GM13977 (cell line): ENCODE data around the gene WNT7A.

ENCODE experiments used
- DNase-seq: peaks from one replicate; pipeline ENCODE4 v3.0.0; 2012; ENCODE audit warnings: low spot score
- in situ Hi-C: fragments of 300-500 bp; cut with MboI; formaldehyde crosslinking; loops from one replicate; pipeline ENCODE4 v1.12.0; 2022; ENCODE audit warnings: low sequenced_read_pairs, low pct_unique_long_range_greater_than_20kb, mixed read lengths, inconsistent platforms; ENCODE audit not compliant: unreplicated experiment
- TF ChIP-seq, protein P1 (sequence below): IDR thresholded peaks from 2 replicates; pipeline ENCODE4 v1.5.1; 2012; ENCODE audit warnings: mild to moderate bottlenecking, control low read depth; ENCODE audit not compliant: insufficient read depth; ENCODE audit errors: extremely low read depth, missing control alignments

WNT7A gene

DNA sequence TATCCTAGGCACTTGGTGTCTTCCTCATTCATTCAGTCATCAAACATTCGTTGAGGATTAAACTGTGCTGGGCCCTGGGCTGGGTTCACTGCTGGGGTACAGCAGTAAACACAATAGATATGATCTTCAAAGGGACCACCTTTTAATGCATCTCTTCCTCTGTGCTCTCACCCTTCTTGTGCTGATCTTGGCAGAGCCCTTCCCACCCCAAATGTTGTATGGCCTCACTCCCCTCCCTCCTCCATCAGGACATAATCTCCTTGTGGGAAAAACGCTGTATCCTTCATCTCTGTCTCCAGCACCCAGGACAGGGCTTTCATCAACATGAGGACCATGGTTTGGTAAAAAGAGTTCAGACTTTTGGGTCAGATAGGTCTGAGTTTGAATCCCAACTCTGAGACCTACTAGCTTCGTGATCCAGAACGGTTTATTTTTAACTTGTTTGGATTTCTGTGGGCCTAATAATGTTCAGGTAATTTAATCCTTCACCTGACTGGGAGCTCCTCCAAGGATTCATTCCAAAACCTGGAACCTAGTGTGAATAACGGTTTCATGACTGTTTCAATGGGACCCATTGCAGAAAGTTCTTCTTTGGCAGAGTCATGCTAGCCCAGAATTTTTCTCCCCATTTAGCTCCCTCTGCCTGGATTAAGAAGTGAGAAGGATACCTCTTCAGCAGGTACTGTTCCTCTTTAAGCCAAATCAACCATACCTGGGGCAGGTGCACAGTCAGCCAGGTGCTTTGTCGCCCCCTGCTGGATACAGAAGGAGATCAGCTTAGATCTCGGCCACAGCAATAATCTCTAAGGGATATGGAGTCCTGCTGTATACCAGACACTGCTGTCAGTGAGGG, 5.2 kb upstream of the WNT7A start:
- TF ChIP-seq, protein P1, sequence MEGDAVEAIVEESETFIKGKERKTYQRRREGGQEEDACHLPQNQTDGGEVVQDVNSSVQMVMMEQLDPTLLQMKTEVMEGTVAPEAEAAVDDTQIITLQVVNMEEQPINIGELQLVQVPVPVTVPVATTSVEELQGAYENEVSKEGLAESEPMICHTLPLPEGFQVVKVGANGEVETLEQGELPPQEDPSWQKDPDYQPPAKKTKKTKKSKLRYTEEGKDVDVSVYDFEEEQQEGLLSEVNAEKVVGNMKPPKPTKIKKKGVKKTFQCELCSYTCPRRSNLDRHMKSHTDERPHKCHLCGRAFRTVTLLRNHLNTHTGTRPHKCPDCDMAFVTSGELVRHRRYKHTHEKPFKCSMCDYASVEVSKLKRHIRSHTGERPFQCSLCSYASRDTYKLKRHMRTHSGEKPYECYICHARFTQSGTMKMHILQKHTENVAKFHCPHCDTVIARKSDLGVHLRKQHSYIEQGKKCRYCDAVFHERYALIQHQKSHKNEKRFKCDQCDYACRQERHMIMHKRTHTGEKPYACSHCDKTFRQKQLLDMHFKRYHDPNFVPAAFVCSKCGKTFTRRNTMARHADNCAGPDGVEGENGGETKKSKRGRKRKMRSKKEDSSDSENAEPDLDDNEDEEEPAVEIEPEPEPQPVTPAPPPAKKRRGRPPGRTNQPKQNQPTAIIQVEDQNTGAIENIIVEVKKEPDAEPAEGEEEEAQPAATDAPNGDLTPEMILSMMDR: peak; percentile 74
- in situ Hi-C loops: no loop called here
- peak; percentile 81 for DNase-seq

DNA sequence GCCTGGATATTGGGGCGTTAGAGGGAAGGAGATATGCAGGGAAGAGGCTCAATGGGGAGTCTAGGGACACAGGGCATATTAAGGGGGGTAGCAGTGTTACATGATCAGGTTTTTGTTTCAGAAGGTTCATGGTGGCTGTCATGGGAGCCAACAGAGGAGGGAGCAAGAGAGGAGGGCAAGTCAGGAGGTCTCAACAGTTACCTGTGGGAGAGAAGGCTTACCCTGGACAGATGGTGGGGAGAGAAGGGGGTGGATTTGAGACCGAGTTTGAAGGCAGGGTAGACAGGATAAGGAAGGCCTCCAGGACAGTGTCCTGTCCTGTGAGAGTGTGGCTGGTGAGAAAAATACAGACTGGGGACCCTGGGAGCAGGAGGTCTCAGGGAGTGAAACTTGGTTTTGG, 3.8 kb upstream of the WNT7A start:
- in situ Hi-C loops: no loop called here
- DNase-seq: no peak
- TF ChIP-seq, protein P1: no peak

DNA sequence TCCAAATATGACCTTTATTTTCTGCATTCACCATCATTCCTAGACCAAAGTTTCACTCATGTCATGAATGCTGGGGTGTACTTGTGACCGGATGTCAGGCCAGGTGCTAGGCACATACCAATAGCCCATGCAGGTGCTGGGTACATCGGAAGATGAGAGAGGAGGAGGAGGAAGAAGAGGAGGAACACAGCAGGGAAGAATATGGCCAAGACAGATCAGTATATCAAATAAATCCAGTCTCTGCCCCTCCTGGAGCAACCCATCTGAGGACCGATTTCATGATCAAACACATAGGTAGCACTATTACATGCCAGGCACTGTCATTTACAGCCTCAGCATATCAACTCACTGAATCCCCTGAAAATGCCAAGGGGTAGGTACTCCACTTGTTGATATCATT, 3.0 kb upstream of the WNT7A start:
- in situ Hi-C loops: no loop called here
- no peak for DNase-seq

DNA sequence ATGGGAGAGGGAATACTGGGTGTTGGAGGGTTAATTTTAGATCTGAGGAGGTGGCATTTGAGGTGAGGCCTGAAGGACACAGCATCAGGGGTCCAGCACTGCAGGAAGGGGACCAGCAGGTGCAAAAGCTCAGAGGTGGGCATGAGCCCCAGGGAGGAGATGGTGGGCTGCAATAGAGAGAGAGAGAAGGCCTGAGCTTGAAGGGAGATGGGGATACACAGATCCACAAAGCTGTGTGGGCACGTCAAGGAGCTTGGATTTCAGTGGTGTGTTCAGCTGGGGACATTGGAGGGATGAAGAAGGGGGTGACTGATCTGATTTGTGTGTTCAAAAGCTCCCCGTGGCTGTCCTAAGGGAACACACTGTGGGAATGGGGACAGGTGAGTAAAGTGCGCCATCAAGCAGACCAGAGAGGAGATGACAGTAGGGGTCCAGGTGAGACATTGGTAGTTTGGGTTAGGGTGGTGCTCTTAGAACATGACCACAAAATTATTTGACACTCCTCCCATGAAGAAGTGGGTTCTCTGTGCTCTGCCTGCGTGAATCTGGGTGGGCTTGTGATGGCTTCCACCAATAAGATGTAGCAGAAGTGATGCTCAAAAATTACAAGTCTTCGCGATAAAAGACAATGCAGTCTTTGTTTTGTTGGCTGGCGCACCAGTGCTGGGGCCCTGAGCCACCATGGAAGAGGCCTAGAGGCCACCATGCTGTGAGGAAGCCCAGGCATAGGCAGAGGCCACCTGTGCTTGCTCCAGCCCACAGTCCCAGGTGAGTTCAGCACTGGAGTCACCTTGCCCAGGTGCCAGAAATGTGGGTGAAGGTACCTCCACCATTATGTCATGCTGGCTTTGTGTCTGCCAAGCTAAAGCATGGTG, 1.9 kb upstream of the WNT7A start:
- no peak for DNase-seq
- in situ Hi-C loops: no loop called here
- TF ChIP-seq, protein P1: no peak

More for the DNA sequence above, 3.0 kb upstream of the WNT7A start:
- TF ChIP-seq, protein P1: no peak

DNA sequence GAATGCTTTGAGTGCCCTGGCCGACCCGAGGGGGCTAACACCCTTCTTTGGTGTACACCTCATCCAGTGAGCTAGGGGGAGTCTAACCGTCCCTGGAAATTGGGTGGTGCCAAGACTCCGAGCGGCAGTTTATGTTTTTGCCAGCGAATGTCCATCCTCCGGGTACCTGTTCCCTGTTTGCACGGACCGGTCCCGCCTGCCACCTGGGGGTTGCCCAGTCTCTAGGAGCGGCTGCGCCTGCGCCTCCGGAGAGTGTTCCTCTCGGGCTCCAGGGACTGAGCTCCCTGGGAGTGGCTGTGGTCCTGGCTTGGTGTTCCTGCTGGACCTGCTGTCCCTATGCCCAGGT, 913 bp upstream of the WNT7A start:
- DNase-seq: no peak
- TF ChIP-seq, protein P1: no peak
- in situ Hi-C loops: no loop called here

DNA sequence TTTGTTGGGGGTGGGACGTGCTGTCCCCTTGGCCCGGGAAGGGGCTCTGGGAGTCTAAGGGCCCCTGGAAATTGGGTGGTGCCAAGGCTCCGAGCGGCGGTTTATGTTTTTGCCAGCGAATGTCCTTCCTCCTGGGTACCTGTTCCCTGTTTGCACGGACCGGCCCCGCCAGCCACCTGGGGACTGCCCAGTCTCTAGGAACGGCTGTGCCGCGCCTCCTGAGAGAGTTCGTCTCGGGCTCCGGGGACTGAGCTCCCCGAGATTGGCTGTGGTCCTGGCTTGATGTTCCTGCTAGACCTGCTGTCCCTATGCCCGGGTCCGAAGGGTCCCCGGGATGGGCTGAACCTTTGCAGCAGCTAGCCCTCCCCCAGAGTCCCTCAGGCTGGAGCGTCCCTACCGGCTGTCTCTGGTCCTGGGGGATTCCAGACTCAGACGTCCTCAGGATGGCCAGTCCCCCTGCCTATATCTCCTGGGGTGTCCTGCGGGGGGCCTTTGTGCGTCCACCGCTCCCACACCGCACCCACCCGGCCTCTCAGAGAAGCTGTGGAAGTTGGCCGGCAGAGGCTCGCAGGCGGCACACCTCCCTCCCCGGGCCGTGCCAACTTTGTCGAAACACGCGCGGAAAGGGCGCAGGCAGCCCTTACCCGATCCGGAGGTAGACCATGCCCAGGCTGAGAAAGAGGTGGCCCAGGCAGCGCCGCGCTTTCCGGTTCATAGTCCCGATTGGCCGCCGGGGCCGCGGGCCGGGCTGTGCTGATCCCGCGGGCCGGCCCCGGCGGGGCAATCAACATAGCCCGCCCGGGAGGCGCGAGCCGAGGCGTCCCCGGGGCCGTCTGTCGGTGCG, 547 bp downstream of the WNT7A start:
- TF ChIP-seq, protein P1: no peak
- in situ Hi-C loops: no loop called here
- DNase-seq: peak; percentile 45
